Left lung (tissue), 10 donors: Measurements from ENCODE around the gene COMMD1. TPM values are rescaled to one million over a fixed set of nuclear protein-coding genes. Genes with fewer than 3 reads are reported as not detected.

ENCODE experiments used
- ATAC-seq: fragments of 200-7000 bp; cut with Tn5 transposase; one replicate; pipeline ENCODE4 v1.9.1; 2020; ENCODE audit warnings: moderate library complexity
- DNase-seq, 4 donors: peaks; one replicate each; pipeline ENCODE4 v3.0.0-alpha.2; 2013 to 2020
- H3K27ac ChIP-seq, 2 donors: fragments of 200-600 bp; sonication (generic) in 1 of 2; one replicate each; pipeline versions ENCODE4 v1.5.0 to v1.8.0; 2020 to 2021
- H3K27me3 ChIP-seq, 2 donors: fragments of 200-600 bp; sonication (generic) in 1 of 2; one replicate each; pipeline versions ENCODE4 v1.5.0 to v1.8.0; 2020 to 2021
- H3K36me3 ChIP-seq, 2 donors: fragments of 200-600 bp; sonication (generic) in 1 of 2; one replicate each; pipeline versions ENCODE4 v1.5.0 to v1.8.0; 2020 to 2021
- H3K4me1 ChIP-seq, 2 donors: fragments of 200-600 bp; one replicate each; pipeline ENCODE4 v1.8.0; 2021
- H3K4me3 ChIP-seq, 2 donors: fragments of 200-600 bp; sonication (generic) in 1 of 2; one replicate each; pipeline versions ENCODE4 v1.5.0 to v1.8.0; 2020 to 2021; ENCODE audit warnings: mild to moderate bottlenecking in 1 of 2
- H3K9me3 ChIP-seq, 2 donors: fragments of 200-600 bp; sonication (generic) in 1 of 2; one replicate each; pipeline versions ENCODE4 v1.5.0 to v1.8.0; 2020 to 2021
- CTCF ChIP-seq, 2 donors: fragments of 200-600 bp; sonication (generic) in 1 of 2; IDR thresholded peaks; one replicate each; pipeline versions ENCODE4 v1.5.0 to v1.8.0; 2021; ENCODE audit warnings: antibody characterized with exemption in 2 of 2
- intact Hi-C, 2 donors: fragments of 100-400 bp; cut with DNase I; formaldehyde crosslinking; loops; one replicate each; pipeline versions ENCODE4 v1.11.2 to v1.14.2; 2022
- polyA plus RNA-seq, 6 donors: library from polyadenylated mRNA; unstranded; fragments of 120-200 nt; gene quantifications; one replicate each; pipeline ENCODE4 v1.2.1, GENCODE V29; 2013; ENCODE audit not compliant: insufficient read length in 6 of 6
- total RNA-seq, 2 donors: library from RNA; stranded (reverse); fragmentation: NEBNext Ultra II Directional; extraction: Animal tissue kit (Norgen Biotek cat#: 25700); gene quantifications; one replicate each; pipeline ENCODE4 v1.2.1, GENCODE V29; 2021
- donor health status: DM: no; HTN: yes; CAD: no.
- donor health status: DM: no; HTN: no; CAD: no.

The COMMD1 gene
- total and polyA plus RNA-seq, 8 donors, result 34.1 to 91.5 (median 77.3) TPM

GRCh38 chr2:62140426-62141141 is 235.1 kb downstream of the COMMD1 start:
- Histone ChIP-seq H3K27ac (no peak overlapping the region), H3K9me3 (no peaks in the 10 kb centered on the region), H3K4me1 (no peaks in the 10 kb centered on the region), H3K4me3 (no peak overlapping the region), H3K27me3 (no peaks in the 10 kb centered on the region), H3K36me3 (no peaks in the 10 kb centered on the region)
- ATAC-seq, result no peak
- intact Hi-C loops, result no loop called here
- no peak for TF ChIP-seq CTCF (IDR thresholded peaks at IDR 0.05)
- no peak for DNase-seq

GRCh38 chr2:62141142-62141740 is 235.8 kb downstream of the COMMD1 start:
- TF ChIP-seq CTCF (IDR thresholded peaks at IDR 0.05), result no peak

GRCh38 chr2:62142054-62142453 is 236.6 kb downstream of the COMMD1 start:
- intact Hi-C loops, result no loop called here
- H3K27ac ChIP-seq, result no peak overlapping the region
- no peak overlapping the region for H3K4me3 ChIP-seq
- no peaks in the 10 kb centered on the region for H3K27me3 ChIP-seq
- no peaks in the 10 kb centered on the region for H3K4me1 ChIP-seq
- DNase-seq (no peak), ATAC-seq (no peak)
- no peaks in the 10 kb centered on the region for H3K36me3 ChIP-seq
- no peak for TF ChIP-seq CTCF (IDR thresholded peaks at IDR 0.05)
- H3K9me3 ChIP-seq, result no peaks in the 10 kb centered on the region

More at GRCh38 chr2:62141142-62141740, 235.8 kb downstream of the COMMD1 start:
- intact Hi-C loops, result no loop called here
- DNase-seq (no peak), ATAC-seq (no peak)
- no peaks in the 10 kb centered on the region for H3K27me3 ChIP-seq
- no peaks in the 10 kb centered on the region for H3K4me1 ChIP-seq
- H3K9me3 ChIP-seq, result no peaks in the 10 kb centered on the region
- H3K4me3 ChIP-seq, result no peak overlapping the region
- no peaks in the 10 kb centered on the region for H3K36me3 ChIP-seq
- no peak overlapping the region for H3K27ac ChIP-seq

GRCh38 chr2:62143696-62144095 is 238.2 kb downstream of the COMMD1 start:
- Histone ChIP-seq H3K27ac (no peak overlapping the region), H3K36me3 (no peaks in the 10 kb centered on the region), H3K4me3 (no peak overlapping the region), H3K27me3 (no peaks in the 10 kb centered on the region), H3K9me3 (no peaks in the 10 kb centered on the region), H3K4me1 (no peaks in the 10 kb centered on the region)
- intact Hi-C loops, result no loop called here
- DNase-seq (no peak), ATAC-seq (no peak)
- no peak for TF ChIP-seq CTCF (IDR thresholded peaks at IDR 0.05)

- Histone ChIP-seq H3K27me3 (no peaks in the 10 kb centered on the region), H3K4me3 (no peak overlapping the region), H3K4me1 (no peaks in the 10 kb centered on the region), H3K36me3 (no peaks in the 10 kb centered on the region), H3K9me3 (no peaks in the 10 kb centered on the region), H3K27ac (no peak overlapping the region)
- DNase-seq, result no peak
- TF ChIP-seq CTCF (IDR thresholded peaks at IDR 0.05), result no peak
- intact Hi-C loops, result no loop called here
- no peak for ATAC-seq
Measured at GRCh38 chr2:62144689-62145477, 239.4 kb downstream of the COMMD1 start.
